ENCODE measurements around the gene FATE1. TPM values are rescaled to one million over a fixed set of nuclear protein-coding genes. Genes with fewer than 3 reads are reported as not detected.

FATE1 gene, protein sequence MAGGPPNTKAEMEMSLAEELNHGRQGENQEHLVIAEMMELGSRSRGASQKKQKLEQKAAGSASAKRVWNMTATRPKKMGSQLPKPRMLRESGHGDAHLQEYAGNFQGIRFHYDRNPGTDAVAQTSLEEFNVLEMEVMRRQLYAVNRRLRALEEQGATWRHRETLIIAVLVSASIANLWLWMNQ
- total RNA-seq = not detected in 2 replicates

GRCh38 chrX:151715752-151716151 is at the start of gene FATE1:
FATE1 (plus strand) TSS chrX:151716035; CDS start chrX:151716120, 85 bp downstream.

GRCh38 chrX:151694661-151695582 is 20.9 kb upstream of the FATE1 start, which contains the start of gene PRRG3:
PRRG3 (plus strand) TSS chrX:151695458; CDS start chrX:151698815, 3,357 bp downstream.

DNA sequence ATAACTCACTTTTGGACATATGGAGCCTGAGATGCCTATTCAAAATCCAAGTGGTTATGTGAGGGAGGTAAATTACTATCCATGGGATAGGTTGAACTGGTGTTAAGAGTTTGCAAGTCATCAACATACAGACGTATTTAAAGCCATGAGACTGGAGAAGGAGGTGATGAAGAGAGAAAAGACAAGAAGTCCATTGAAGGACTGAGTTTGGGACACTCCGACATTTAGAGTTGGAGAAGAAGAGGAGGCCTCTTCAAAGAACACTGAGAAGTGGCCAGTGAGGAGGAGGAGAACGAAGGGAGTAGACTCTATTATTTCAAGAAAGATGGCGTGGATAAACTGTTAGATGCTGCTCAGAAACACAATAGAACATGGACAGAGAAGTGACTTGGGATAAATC is 18.6 kb downstream of the FATE1 start, which contains the start of gene CNGA2:
Gene CNGA2 (plus strand): TSS at position 301 of the 400 bp plus-strand sequence. CDS start 3,738 bp downstream, outside the sequence.

Other genes starting within 250 kb of the FATE1 start
- not detected in 2 replicates for gene PASD1, start 152.4 kb upstream of the FATE1 start, total RNA-seq
- not detected in 2 replicates for gene PRRG3, start 20.6 kb upstream of the FATE1 start, total RNA-seq
- gene CNGA2, start 18.7 kb downstream of the FATE1 start, total RNA-seq = not detected in 2 replicates
- gene MAGEA4, start 196.9 kb downstream of the FATE1 start, total RNA-seq = not detected in 2 replicates

Data from dermis lymphatic vessel endothelial cell (primary cell).